Suppressor macrophage (primary cell): ENCODE measurements around the gene AASDH.
A peak's percentile ranks its signal among the peaks of the same experiment; 100 is the strongest.

Experiments
- DNase-seq, 4 experiments: peaks; one replicate each; pipeline ENCODE4 v3.0.0-alpha.2; 2020 to 2022

AASDH gene

DNA sequence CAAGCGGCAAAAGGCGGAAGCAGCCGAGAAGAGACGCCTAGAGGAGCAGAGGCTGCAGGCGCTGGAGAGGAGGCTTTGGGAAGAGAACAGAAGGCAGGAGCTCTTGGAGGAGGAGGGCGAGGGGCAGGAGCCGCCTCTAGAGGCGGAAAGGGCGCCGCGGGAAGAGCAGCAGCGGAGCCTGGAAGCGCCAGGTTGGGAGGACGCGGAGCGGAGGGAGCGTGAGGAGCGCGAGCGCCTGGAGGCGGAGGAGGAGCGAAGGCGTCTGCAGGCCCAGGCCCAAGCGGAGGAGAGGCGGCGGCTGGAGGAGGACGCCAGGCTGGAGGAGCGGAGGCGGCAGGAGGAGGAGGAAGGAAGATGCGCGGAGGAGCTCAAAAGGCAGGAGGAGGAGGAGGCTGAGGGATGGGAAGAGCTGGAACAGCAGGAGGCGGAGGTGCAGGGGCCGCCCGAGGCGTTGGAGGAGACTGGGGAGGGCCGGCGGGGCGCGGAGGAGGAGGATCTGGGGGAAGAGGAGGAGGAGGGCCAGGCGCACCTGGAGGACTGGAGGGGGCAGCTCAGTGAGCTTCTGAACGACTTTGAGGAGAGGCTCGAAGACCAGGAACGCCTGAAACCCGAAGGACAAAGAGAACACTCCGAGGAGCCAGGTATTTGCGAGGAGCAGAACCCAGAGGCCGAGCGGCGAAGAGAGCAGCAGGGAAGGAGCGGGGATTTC is 72.9 kb downstream of the AASDH start:
- DNase-seq = no peak

DNA sequence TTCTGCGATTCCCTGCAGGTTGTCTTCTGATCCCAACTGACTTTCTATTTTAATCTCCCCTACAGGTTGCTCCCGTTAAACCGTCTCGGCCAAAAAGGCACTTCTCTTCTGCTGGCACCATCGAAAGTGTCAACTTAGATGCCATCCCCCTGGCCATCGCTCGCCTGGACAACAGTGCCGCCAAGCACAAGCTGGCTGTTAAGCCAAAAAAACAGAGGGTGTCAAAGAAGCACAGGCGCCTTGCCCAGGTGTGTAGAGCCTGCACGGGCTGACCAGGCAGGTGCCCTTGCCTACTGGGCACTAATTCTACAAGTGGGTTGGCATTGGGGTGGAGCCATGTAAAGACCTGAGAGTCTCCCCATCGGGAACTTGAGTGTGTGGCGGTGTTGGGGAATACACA is 74.2 kb downstream of the AASDH start:
- no peak for DNase-seq

DNA sequence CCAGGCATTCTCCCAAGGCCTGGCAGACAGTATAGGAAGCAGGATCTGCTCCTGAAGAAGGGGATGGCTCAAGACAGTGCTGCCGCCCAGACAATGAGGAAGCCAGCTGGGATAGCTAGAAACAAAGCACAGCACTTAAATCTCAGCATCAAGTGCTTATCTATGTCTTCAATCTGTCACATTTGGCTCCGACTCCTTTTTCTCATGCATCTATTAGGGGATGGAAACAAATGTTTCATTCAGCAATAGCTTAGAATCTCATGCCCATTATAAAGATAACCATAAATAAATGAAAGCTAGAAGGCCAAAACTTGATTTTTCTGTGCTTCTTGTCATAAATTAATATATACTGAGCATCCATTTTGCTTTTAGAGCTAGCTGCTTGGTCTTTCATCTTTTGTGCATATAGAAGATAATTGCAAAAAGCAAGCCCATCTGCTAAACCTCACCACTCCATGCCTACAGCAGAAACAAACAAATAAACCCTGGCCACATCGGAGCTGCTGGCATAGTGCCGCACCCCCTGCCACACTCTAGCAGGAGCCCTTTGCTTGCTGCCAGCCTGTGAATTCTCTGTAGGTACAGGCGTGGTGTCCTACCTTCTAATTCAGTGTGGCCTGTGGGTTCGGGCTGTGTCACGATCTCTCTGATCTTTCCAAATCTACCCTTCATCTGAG is 75.9 kb downstream of the AASDH start:
- no peak for DNase-seq

DNA sequence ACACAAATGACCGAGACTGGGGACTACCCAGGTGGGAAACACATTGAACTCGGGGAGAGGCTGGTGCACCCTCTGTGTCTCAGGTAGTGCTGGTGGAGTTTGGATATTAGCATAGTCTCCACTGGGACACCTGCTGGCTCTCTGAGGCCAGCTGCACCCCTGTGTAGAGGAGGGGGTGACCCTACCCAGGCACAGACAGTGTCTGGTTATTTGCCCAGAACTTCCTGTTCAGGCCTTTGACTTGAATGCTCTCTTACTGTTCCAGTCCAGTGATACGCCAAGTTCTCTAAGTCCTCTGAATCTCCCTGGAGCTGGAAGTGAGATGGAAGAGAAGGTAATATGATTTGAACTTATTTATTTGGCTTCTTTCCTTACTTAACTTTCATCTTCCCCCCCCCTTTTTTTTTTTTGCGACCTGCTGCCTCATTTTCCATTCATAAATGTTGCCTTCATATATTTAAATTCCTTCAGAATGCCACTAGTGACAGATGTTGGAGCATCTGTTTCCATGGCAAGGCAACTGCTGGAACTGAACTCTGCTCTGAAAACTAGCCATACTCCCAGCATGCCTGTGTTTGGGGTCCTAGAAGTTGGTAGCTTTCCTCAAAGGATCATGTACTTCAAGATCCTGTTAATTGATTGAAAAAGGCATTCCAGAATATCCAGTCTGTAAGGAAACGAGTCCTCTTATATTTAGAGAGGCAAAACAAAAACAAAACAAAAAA is 76.7 kb downstream of the AASDH start:
- DNase-seq = no peak

DNA sequence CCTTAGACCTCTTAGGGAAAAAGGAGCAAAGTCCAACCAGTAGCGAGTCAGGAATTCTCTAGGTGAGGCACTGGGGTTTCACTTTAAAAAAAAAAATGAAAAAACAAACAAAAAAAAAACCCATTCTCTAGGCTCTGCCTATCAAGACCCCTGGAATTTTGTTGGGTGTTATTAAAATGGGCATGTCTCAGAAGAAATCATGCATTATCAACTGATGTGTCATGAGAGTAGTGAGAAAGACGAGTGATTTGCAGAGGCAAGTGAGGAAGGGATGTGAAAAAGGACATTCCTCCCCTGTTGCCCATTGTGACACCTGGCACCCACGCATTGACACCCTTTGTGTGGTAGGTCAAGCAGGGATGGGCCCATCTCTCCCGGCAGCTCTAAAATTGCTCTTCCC is 78.9 kb downstream of the AASDH start:
- no peak for DNase-seq

DNA sequence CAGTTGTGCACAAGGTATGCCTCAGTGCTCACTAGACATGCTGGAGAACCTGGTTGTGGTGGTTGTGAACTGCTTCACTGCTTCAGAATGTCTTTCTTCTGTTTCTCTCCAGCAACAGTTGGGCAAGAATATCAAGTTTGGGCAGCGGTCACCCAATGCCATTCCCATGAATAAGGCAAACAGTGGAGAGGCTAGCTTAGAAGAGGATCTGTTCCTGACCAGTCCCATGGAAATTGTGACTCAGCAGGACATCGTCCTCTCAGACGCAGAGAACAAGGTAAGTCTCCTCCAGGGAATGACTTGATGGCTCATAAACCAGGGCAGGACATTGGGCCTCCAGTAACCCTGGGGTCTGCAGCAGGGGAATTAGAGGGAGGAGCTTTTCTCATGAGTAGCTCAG is 79.9 kb downstream of the AASDH start:
- no peak for DNase-seq

DNA sequence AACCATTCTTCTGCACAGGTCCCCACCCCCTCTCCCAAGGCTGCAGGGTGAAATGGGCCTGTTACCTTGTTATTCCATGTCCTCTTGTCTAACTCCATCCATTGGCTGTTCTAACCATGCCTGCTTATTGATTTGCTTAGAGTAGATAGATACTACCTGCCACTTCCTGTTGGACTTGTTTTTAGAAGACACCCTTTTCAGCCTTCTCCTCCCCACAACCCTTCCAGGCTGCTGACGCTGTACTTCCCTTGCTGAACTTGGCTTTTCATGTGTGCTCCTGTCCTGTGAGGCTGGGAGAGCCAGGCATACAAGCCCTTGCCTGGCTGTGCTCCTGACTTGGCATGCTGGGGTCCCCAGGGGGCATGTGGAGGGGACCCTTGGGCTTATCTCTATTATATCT is 81.9 kb downstream of the AASDH start:
- DNase-seq = no peak

DNA sequence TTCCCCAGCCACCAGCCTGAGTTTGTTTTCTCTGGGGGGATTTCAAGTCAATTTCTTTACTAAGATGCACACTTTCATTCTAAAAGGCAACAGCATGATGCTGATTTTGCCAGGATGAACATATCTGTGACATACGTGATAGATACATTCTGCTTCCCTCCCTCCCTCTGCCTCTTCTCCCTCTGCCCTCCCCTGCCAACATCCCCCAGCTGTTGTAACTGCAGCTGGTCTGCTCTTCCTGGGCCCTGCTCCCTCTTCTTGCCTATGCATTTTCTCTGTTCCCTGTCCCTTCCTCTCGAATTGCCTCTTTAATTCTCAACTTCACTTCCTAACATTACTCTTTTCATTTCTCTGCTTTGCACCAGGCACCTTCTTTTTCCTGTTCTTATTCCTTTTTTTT is 83.4 kb downstream of the AASDH start:
- DNase-seq = no peak

DNA sequence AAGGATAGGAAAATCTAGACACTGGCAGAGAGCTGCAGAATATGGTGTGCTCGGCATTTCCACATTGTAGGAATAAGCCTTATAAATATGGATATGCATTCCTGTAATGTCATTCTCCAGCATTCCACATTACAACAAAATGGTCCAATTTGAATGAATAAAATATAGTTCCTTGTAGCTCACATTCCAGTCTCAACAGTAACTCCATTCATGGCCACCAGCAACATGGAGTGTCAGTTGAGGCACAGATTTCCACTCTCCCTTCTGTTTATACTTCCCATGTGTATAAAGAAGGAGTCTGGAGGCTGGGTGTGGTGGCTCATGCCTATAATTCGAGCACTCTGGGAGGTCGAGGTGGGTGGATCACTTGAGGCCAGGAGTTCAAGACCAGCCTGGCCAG is 84.5 kb downstream of the AASDH start:
- DNase-seq = no peak

DNA sequence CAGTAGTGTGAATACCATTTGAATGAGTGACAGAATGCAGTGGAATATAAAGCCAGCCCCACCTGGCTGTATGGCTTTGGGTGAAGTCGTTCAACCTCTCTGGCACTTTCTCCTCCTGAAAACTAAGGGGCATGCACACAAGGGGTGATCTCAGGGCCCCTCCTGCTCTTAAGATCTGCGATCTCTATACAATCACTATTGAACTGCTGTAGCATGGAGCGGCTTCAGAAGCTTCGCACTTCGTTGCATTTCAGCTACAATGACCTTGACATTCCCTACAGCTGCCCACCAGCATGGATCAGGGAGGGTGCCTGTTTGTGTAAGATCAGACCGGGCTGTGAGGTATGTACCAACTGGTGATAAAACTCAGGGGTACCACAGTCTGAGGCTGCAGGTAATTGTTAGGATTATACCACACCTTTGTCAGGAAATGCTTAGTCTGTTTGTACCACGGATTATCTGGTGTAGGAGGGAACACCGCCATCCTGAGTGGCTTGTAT is 85.2 kb downstream of the AASDH start:
- no peak for DNase-seq

DNA sequence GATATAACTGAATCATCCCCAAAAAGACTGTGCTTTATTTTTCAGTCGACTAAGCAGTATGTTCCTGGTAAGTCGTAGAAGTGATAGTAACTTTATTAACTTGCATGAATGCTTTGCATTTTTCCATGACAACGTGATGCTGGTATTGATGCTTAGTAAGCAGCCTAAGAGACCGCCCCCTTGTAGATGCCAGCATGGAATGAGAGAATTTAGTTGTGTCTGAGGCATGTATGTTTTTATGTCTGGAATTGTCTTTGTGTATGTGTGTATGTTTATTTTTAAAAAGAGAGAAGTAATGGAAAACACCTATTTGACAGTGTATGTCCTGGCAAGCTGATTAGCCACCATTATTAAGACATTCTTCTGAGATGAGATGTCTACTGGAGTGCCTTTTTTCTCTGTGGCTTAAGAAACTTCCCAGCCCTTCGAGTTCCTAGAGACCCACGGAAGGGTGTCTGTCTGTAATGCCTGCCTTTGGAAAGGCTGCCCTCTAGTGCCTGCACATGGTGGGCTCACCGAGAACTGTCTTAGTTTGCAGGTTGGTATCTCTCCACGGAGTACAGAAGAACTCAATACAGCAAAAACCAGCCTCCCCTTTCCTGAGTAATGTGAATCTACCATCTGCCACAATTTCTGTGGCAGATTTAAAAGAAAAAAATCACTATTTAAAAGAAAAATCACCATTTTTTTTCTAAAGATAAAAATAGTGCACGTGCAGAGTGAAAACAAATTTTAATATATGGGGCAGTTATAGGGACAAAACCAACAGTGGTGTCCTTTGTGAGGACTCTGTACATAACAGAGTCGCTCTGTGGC is 85.9 kb downstream of the AASDH start:
- DNase-seq = peak; percentile 62 to 76 (median 74)

DNA sequence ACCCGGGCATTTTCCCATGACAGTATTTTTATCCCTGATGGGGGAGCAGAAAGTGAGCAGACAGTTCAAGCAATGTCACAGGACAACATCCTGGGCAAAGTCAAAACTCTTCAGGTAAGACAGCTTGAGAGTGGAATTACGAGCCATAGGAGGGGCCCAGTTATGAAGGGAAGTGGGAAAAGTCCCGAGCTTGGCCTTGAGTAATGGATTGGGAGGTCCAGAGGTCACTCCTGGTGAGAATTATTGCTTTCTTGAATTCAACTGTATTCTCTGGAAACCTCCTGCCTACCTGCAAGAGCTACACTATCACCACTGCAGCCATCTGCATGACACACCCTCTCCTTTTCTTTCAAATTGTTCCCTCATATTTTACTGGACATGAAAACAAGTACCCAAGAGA is 89.1 kb downstream of the AASDH start:
- no peak for DNase-seq

DNA sequence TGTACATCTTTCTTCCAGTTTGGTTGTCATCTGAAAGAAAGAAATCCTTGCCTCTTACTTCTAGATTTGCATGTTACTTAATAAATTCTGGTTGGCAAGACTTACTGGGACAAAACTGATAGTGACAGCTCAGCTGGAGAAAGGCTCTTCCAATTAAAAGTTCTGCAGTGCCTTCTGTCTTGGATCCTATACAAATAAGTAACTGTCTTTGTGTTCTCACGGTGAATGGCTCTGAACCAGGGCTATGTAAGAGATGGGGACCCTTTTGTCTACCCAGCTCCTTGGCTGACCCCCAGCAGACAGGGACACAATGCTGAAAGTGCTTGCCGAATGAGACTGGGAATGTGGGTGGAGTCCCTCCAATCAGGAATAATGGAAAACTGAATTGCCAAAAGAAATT is 89.5 kb downstream of the AASDH start:
- DNase-seq = no peak

DNA sequence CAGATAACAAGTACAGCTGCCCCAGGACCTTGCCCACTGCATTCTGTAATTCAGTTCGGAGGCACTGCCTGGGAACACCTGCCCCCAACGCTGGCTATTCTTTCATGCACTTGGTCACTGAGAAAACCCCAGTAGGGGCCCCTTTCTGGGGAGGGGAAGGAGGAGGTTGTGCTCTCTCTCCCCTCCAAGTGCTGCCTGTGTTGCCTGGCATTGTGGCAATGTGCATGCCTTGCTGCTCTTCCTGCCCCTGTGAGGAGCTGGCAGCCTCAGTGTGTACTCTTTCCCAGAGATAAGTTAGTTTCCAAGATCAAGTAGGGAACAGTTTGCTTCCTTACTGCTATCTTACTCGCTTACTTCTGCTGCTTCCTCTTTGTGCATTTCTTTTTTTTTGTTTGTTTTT is 90.8 kb downstream of the AASDH start:
- DNase-seq = no peak

DNA sequence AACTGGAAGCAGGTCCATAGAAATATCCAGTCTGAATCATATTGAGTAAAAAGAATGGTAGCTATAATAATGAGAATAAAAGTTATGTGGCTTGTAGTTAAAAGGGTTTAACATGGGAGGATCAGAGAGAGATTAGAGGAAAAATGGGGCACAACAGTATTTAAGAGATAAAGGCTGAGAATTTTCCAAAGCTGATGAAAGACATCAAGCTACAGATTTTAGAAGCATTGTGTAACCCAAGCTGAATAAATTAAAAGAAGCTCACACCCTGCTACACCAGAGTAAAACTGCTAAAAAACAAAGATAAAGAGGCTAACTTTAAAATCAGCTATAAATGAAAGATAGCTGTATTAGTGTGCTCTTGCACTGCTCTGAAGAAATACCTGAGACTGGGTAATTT is 94.2 kb downstream of the AASDH start:
- DNase-seq = no peak

DNA sequence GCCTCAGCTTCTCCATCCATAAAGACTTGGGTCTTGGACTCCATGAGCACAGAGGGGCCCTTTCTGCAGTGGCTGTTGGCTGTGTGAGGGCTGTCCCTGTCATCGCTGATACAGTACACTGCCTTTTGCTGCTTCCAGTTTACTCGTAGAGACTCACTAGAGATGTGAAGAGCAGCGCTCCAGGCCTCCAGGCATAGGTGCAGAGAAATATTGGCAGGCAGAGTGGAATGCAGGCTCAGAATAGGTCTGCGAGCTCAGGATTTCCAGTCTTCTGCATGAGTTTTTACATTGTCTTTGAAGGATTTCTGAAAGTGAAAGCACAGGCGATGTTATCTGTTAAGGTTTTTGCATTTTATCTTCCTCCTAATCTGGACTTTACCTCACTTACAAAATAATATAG is 97.4 kb downstream of the AASDH start:
- no peak for DNase-seq

DNA sequence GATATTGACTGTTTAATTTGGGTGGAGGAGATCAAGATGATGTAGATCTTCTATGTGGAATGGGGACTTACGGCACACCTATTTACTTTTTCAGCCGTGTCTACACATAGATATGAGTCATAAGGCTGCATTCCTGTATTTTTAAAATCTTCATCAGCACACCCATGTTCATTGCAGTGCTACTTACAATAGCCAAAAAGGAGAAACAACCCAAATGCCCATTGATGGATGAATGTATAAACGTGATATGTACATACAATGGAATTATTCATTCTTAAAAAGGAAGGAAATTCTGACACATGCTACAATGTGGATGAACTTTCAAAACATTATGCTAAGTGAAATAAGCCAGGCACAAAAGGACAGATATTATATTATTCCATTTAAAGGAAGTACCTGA is 98.6 kb downstream of the AASDH start:
- no peak for DNase-seq
